ENCODE data around the gene CD40.

DNA sequence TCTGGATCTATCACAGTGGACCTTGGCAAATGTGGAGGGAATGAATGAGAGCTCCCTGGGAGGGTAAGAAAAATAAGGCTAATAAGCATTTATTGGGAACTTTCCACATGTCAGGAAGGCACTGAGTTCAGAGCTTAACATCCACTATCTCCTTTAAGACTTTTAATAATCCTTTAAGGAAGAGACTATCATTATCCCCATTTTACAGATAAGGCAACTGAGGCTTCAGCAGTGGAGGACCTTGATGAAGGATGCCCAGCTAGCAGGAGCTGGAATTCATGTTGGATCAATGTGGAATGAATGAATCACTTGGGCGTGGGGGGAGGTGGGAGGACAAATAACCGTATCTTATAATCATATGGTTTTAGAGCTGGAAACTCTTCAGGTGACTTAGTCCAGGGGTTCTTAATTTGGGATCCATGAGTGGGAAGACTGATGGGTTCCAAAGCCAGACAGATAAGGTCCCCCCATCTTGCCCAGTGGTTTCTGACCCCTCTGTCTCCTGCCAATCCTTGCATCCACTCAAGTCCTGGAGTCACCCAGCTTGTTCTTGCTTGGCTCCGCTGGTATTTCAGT lies 54.9 kb downstream of the CD40 start:
- TF ChIP-seq, protein P1, sequence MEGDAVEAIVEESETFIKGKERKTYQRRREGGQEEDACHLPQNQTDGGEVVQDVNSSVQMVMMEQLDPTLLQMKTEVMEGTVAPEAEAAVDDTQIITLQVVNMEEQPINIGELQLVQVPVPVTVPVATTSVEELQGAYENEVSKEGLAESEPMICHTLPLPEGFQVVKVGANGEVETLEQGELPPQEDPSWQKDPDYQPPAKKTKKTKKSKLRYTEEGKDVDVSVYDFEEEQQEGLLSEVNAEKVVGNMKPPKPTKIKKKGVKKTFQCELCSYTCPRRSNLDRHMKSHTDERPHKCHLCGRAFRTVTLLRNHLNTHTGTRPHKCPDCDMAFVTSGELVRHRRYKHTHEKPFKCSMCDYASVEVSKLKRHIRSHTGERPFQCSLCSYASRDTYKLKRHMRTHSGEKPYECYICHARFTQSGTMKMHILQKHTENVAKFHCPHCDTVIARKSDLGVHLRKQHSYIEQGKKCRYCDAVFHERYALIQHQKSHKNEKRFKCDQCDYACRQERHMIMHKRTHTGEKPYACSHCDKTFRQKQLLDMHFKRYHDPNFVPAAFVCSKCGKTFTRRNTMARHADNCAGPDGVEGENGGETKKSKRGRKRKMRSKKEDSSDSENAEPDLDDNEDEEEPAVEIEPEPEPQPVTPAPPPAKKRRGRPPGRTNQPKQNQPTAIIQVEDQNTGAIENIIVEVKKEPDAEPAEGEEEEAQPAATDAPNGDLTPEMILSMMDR (IDR thresholded peaks at IDR 0.05) = no peak
- TF ChIP-seq ZFX (IDR thresholded peaks at IDR 0.05; ENCODE audit: borderline replicate concordance) = no peak
